Measurements from ENCODE around the gene KRT36.

KRT36 gene

DNA sequence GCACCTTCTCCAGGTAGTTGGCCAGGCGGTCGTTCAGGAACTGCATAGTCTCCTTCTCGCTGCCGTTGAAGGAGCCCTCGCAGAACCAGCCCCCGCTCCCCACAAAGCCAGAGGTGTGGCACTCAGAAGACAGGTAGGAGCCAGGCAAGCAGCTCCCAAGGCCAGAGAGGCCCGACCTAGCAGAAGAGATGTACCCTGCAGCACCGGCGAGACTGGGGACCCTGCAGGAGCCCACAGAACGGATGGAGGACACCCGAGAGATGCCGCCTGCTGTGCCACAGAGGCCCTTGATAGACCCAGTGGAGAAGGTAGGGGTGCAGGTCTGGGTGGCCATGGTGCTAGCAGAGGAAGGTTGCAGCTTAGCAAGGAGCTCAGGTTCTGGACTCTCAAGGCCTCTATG lies at the start of gene KRT36:
KRT36 (minus strand) TSS at position 380 of the 400 bp plus-strand sequence; CDS start at position 334, 46 bp downstream.
- DNase-seq (ENCODE audit: low read depth in 2 of 2): no peak

DNA sequence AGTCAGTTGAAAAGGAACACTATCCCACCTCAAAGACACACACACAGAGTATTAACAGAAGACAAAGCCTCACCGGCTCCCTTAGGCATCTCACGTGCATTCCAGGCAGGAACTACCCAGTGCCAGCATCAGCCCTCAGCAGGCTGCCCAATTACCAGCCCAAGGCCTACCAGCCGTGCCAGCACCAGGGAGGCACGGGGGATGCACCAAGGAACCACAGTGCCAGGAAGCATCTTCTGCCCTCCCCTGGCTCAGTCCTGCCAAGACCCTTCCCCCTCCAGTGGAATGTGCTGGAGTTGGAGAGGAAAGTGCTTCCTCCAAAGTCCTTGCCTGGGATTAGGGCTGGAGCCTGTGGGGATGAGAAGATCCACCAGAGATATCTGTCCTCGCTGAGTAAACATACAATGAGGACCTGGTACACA lies 49.4 kb upstream of the KRT36 start:
- no peak for DNase-seq (ENCODE audit: low read depth in 2 of 2)

DNA sequence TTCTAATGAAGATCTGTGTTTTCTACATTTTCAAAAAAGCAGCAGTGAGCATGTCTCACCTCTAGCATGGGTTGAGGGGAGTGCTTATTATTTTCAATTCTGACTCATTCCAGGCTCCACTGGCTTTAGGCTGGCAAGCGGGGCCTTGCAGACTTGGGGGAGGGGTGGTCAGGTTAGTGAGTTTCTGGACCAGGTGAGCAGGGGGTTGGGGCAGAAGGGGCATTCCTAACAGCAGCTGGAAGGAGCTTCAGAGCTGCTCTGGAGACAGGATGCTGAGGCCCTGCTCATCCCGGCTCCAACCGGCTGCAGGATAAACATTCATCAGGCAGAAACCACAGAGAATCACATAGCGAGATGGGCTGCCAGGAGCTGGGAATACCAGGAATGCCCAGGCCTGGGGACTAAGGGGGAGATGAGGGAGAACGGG lies 48.9 kb upstream of the KRT36 start:
- no peak for DNase-seq (ENCODE audit: low read depth in 2 of 2)

DNA sequence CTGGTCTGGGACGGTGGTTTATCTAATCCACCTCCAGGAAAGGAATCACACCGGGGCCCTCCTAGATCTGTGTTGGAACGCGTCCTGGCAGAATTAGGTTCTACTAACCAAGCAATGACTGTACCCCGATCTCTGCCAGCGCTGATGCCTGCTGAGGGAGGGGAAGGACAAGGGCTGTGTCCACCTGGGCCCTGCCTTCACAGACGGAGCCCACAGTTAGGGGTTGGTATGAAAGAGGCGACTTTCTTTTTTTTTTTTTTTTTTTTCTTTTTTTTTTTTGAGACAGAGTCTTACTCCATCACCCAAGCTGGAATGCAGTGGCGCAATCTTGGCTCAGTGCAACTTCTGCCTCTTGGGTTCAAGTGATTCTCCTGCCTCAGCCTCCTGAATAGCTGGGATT lies 48.3 kb upstream of the KRT36 start:
- no peak for DNase-seq (ENCODE audit: low read depth in 2 of 2)

DNA sequence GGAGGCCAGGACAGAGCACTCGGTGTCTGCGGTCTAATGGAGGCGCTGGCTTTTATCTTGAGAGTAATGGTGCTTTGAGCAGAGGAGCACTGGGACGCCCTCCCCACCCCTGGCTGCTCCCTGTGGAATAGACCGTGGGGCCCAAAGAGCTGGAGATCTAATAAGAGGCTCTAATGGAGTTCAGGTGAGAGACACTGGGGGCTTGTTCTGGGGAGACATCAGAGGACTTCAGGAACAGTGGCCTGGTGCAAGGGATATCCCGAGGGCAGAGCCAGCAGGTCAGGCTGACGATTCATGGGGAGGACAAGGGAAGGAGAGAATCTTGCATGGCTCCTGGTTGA lies 47.9 kb upstream of the KRT36 start:
- no peak for DNase-seq (ENCODE audit: low read depth in 2 of 2)

DNA sequence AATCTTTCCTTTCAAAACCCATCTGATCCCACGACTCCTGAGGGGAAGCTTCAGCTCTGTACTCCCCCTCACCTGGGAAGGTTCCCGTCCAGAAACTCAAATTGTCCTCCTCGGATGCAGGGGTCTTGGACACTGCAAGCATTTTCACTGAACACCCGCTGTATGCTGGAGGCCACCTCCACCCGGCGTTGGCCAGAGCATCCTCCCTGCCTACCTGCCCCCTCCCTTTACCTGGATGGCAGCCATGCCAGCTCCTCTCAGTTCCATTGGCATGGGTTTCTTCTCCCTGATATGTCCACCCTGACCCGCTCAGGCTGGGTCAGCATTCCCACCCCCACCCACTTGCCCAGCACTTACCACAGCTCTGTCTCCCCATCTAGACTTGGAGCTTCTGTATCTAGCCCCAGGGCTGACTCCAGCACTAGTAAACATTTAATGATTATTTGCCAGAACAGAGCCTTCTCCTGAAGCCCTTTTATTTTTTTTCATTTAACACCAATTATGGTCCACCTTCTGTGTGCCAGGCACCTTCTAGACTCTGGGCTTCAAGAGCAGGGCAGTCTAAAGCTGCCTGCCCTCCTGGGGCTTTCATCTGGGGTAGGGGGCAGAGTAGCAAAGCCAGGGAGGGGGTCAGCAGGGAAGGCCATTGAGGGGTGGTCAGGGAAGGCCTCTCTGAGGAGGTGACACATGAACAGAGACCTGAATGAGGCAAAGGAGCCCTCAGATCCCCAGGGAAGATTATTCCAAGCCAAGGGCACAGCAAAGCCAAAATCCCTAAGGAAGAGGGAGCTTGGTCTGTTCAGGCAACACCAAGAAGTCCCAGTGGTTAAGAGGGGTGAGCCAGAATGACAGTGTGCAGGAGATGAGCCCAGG lies 47.3 kb upstream of the KRT36 start:
- DNase-seq (ENCODE audit: low read depth in 2 of 2): no peak

DNA sequence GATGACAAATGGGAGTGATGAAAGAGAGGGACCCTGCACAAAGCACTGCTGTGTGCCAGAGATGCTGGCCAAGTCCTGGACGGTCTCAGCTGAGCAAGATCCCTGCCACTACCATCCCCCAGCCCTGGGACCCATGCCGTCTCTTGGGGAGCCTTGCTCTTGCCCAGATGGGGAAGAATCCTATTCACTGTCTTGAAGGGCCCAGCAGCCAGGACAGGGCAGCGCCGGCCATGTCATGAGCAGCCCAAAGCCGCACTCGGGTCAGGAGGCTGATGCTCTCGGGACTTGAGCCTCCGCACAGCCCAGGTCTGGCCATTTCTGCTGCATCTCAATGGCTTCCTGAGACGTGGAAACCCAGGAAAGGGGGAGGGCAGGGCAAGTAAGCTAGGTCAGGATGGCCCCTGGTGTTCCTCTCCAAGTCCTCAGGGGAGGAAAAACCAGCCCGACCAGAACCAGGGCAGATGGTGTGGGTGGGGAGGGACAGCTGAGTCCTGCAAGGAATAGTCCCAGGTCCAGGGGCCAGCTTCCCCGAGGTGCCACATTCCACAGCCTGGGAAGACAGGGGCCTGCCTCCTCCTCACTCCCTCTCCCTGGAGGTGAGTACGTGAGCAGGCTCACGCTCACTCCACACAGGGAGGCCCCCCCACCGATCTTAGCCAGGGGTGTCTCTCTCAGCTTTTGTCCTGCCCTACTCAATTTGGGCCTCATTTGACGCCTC lies 46.2 kb upstream of the KRT36 start:
- DNase-seq (ENCODE audit: low read depth in 2 of 2): no peak

DNA sequence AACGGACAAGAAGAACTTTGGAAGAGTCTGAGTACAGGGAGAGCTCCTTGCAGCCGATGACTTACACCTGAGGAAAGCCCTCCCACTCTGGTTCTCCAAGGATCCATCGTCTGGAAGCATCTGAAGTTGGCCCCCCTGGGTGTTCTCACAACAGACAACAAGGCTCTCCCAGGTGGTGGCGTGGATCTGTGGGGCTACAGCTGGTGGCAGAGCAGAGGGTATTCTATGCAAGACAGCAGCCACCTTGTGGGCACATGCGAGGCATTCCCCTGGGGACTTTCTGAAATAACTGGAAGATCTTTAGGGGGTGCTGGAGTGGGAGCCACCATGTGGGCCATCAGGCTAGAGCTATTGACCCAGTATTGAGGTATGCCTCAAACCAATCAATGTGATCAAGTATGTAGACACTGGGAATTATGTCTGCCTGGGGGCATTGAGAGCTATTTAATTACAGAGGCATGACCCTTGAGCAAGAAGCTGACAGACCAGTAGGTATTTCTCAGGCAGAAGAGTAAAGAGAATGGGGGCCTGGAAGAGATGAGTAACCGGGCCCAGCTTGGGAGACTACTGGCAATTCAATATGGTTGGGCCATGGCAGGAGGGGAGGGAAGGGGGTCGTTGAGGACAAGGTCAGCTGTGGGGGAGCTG lies 45.3 kb upstream of the KRT36 start:
- DNase-seq (ENCODE audit: low read depth in 2 of 2): no peak

DNA sequence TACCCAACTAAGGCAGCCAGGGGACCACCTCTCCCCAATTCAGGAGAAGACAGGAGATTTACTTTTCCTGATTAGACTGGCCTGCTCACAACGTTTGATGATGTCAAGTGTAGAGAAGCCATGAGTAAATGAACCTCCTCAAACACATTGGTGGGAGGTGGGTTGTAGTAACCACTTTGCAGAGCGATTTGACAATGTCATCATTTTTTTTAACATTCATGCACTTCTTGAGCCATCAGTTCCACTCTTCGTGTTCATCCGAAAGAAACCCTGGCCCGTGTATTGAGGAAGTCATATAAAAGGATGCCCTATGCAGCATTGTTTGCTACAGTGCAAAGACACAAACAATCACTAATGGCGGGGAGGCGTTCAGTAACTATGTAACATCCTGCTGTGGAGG lies 43.9 kb upstream of the KRT36 start:
- no peak for DNase-seq (ENCODE audit: low read depth in 2 of 2)

DNA sequence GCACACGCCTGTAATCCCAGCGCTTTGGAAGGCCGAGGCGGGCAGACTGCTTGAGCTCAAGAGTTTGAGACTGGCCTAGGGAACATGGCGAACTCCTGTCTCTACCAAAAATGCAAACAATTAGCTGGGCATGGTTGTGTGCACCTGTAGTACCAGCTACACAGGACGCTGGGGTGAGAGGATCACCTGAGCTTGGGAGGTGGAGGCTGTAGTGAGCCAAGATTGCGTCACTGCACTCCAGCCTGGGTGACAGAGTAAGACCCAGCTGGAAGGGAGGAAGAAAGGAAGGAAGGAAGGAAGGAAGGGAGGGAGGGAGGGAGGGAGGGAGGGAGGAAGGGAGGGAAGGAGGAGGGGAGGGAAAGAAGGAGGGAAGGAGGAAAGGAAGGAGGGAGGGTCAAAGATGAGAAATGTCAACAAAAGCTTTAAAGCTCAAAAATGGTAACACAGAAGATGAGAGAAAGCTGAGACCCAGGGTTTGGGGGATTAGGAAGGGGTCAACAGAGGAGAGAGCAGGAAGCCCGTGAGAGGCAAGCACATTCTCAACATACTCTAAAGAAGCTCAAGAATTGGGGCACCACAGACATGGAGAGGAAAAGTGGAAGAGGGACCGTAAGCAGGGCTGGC lies 43.3 kb upstream of the KRT36 start:
- no peak for DNase-seq (ENCODE audit: low read depth in 2 of 2)

DNA sequence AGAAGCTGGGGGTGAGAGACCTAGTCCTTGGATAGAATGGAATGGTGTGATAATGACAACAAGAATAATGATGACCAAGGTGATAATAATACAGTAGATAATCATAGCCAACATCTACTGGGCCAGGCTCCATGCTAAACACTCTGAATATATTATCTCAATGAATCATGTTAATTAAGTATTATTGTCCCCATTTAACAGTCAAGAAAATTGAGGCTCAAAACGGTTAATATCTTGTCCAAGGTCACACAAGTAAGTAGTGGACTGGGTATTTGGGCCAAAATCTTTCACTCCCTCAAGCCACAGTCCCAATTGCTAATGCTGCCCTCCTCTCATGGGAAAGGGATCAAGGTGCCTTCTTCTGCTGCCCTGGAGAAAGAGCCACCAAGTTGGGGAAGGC lies 42.3 kb upstream of the KRT36 start:
- no peak for DNase-seq (ENCODE audit: low read depth in 2 of 2)

DNA sequence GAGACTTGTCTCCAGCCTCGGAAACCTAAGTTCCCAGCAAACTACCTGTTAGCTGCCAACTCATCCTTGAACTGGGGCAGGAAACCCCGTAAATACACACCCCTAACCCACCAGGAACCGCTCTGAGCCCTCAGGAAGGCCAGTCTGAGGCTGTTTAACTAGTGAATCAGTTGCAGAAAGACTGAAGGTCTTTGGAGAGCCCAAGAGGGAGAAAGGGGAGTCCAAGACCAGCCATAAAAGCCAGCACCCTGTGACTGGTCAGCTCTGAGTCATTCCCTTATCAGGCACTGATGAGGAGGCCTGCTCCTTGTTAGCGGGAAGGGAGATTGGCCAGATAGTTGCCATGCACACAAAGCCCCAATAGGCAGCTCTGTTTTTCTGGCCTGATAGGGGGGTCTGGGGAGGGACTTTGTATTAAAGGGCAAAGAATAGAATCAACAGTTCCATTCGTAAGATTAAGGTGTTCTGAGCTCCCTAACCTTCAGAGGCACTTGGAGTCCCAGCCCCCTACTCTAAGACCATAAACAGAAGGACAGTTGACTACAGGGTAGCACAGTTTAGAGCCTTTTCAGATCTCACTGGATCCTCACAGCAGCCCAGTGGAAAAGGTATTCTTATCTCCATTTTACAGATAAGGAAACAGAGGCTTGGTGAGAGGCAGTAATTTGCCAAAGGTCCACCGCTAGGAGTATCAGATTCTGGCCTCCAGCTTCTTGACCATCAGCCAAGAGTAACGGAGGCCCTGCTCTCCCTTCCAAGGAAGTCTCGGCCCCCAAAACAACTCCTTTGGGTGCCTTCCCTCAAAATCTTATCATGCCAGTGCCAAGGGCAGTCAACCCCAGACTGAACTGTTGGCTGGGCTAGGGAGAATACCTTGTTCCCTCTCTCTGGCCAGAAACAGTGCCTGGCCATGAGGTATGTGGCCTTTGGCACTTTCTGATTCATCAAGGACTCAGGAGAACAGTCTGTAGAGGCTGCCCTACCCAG lies 40.6 kb upstream of the KRT36 start:
- no peak for DNase-seq (ENCODE audit: low read depth in 2 of 2)

DNA sequence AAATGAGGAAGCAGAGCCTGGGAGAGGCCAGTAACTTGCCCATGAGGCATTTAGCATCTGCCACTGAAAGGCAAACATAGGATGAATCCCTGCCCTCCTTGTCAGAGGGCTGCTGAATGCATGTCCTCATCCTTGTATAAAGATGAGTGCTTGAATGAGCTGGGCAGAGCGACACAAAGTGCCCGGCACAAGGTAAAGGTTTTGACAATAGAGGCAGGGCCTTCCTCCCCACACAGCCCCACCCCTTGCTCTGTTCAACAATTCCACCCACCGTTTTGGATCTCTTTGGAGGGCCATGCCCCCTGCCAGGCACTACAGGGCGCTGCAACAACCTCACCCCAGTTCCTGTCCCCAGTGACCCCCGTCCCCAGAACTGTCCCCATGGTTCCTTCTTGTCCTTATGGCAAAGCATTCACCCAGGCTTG lies 39.8 kb upstream of the KRT36 start:
- no peak for DNase-seq (ENCODE audit: low read depth in 2 of 2)

DNA sequence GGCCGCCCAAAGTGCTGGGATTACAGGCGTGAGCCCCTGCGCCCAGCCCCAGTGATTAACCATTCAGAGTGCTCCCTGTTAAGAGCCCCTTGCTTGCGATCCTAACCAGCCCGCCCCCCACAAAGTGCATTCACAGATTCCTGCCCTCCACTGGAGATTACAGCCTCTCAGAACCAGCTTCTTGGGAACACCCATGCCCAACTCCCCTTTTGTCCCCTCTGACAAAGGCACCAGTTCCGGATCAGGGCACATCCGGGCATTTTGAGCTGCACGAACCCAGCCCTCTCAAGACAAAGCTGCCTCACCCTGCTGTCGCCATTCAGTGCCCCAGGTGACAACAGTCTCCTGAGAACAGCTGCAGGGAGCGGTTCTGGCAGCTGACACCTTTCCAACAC lies 39.2 kb upstream of the KRT36 start:
- DNase-seq (ENCODE audit: low read depth in 2 of 2): no peak

DNA sequence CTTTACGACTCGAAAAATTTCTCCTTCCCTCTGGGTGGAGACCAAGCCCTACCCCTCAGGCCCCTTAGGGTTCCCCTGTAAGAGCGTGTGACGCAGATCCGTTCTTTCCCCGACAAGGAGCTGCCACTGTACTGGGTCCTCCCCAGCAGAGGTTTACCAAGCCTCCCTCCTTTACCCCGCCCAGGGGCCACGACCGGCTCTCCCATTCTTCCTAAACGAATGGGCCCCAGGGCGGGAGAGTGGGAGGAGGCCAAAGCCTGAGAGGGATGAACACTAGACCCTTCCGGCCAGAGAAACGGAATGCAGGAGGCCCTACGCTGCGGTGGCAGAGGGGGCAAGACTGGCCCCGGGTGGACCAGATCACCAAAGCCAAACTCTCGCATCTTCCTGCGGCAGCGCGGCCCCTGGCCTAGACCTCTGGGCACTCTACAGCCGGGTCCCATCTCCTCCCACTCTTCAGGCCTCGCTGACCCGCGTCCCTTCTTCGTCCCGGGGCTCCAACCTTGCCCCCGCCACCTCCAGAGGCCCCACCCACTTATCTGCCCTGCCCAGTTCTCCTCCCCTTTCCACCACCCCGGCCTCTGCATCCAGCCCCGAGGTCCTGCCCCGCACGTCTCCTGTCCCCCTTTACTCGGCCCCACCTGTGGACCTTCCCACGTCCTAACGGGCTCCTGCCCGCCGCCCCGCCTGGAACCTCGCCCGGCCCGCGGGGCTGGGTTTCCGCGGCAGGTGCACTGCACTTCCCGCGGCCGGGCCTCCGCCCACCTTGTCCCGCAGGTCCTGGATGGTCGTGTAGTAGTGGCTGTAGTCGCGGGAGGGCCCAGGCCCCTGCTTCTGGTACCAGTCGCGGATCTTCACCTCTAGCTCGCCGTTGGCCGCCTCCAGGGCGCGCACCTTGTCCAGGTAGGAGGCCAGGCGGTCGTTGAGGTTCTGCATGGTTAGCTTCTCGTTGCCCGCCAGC lies 37.6 kb upstream of the KRT36 start:
- no peak for DNase-seq (ENCODE audit: low read depth in 2 of 2)

DNA sequence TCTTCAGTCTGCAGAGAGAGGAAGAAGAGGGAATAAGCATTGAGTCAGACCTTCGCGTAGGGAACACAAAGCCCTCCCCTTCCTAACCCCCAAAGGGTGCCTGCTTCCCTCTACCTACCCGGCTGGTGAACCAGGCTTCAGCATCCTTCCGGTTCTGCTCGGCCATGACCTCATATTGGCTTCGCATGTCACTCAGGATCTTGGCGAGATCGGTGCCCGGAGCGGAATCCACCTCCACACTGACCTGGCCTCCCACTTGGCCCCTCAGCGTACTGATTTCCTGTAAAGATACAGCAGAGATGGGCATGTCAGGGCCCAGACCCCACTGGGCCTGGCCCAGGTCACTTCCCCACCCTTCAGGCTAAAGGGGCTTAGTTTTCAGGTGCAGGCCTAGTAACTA lies 34.6 kb upstream of the KRT36 start:
- DNase-seq (ENCODE audit: low read depth in 2 of 2): no peak

DNA sequence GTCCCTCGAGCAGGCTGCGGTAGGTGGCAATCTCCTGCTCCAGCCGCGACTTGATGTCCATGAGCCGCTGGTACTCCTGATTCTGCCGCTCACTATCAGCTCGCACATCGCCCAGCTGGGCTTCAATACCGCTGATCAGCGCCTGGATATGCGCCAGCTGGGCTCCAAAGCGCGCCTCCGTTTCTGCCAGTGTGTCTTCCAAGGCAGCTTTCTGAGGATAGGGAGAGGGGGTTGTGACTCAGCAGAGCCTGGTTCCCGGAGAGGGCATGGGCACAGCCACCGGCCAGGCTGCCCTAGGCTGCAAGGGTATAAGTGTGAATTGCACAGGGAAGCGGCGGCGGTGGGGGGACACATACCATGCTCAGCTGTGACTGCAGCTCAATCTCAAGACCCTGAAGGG lies 34.1 kb upstream of the KRT36 start:
- no peak for DNase-seq (ENCODE audit: low read depth in 2 of 2)

DNA sequence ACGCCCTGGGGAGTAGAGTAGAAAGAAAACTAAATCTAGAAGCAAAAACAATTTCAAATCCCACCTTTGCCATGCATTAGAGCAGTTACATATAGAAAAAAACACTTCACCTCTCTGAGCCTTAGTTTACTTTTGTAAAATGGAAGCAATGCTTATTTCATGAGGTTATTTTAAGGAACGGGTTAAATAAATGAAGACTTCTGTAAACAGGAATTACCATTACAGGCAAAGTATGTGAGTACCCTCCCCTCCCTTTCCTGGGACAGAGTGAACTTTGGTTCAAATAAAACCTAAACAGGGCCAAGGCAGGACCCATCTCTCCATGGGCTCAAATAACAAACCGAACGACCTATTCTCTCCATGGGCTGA lies 33.5 kb upstream of the KRT36 start:
- no peak for DNase-seq (ENCODE audit: low read depth in 2 of 2)

DNA sequence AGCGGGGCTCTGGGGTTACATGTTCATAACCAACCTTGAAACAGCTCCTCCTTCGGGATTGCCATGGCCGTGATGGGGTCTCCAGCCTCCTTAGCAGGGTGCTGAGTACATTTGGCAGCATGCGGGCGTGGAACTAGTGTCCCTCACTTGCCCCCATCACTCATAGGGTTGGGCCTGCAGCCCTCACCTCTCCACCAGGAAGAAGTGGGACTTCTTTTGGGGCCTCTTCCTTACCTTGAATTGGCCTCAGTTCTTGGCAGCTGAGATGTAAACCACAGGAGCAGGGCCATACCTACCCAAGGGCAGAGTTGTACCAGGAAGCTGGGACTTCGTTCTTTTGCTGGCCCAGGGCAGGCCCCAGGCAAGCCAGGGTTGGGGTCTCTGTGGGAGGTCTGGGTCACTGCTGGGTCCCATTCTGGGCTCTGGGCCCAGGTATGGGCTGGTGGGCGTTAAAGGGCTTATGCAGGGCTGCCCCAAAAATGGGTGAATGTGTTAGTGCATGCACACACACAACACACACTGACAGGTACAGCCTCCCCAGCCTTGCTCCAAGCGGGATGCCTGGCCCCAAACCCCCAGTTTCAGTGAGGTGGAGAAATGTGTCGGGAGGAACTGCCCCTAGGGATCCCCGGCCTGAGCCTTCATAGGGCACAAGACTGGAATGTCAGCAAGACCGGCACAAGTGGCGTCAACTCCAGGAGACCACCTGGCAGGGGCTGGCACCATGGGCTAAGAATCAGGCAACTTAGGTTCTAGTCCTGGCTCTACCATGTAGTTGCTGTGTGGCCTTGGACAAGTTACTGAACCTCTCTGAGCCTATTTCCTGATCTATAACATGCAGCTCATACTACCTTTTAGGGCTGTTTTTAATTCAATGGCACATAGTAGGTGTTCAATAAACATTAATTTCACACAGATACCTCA lies 32.9 kb upstream of the KRT36 start:
- DNase-seq (ENCODE audit: low read depth in 2 of 2): no peak
